DOHH2 (cell line): ENCODE data around the gene SEPHS2.

Source experiments
- H3F3A ChIP-seq: fragments of 200-600 bp; sonication (generic), shearing (Covaris generic); 2 replicates; pipeline ENCODE4 v1.6.0; 2016; ENCODE audit warnings: antibody characterized with exemption, mild to moderate bottlenecking; ENCODE audit not compliant: control insufficient read depth, insufficient read depth
- H3K27ac ChIP-seq: fragments of 200-600 bp; sonication (generic); 2 replicates; pipeline ENCODE4 v1.5.1; 2014; ENCODE audit warnings: low read depth, mild to moderate bottlenecking, low read length, moderate library complexity
- H3K27me3 ChIP-seq: fragments of 200-600 bp; sonication (generic); 2 replicates; pipeline ENCODE4 v1.6.1; 2014; ENCODE audit warnings: mild to moderate bottlenecking, low read length, mixed read lengths; ENCODE audit not compliant: control insufficient read depth
- H3K36me3 ChIP-seq: fragments of 200-600 bp; sonication (generic); 2 replicates; pipeline ENCODE4 v1.6.1; 2014; ENCODE audit warnings: mild to moderate bottlenecking, low read length, moderate library complexity, mixed read lengths; ENCODE audit not compliant: control insufficient read depth
- H3K4me1 ChIP-seq: fragments of 200-600 bp; sonication (generic); 2 replicates; pipeline ENCODE4 v1.6.1; 2014; ENCODE audit warnings: mild to moderate bottlenecking, low read length, mixed read lengths; ENCODE audit not compliant: control insufficient read depth
- H3K4me2 ChIP-seq: fragments of 200-600 bp; sonication (generic); 2 replicates; pipeline ENCODE4 v1.6.0; 2014; ENCODE audit warnings: mild to moderate bottlenecking, low read length, moderate library complexity
- H3K4me3 ChIP-seq: fragments of 200-600 bp; sonication (generic); 2 replicates; pipeline ENCODE4 v1.5.1; 2014; ENCODE audit warnings: mild to moderate bottlenecking, low read length, mixed read lengths
- H3K79me2 ChIP-seq: fragments of 200-600 bp; sonication (generic); 2 replicates; pipeline ENCODE4 v1.6.1; 2014; ENCODE audit warnings: mild to moderate bottlenecking, low read length, mixed read lengths; ENCODE audit not compliant: control insufficient read depth
- H3K9me2 ChIP-seq: fragments of 200-600 bp; sonication (generic); replicated peaks from 2 replicates; pipeline ENCODE4 v1.6.1; 2014; ENCODE audit warnings: mild to moderate bottlenecking, low read length, mixed read lengths; ENCODE audit not compliant: control insufficient read depth
- H3K9me3 ChIP-seq: fragments of 200-600 bp; sonication (generic); 2 replicates; pipeline ENCODE4 v1.6.1; 2014; ENCODE audit warnings: antibody characterized with exemption, low read length, mixed read lengths; ENCODE audit not compliant: control insufficient read depth, insufficient read depth
- H4K20me1 ChIP-seq: fragments of 200-600 bp; sonication (generic); 2 replicates; pipeline ENCODE4 v1.6.0; 2014; ENCODE audit warnings: low read depth, mild to moderate bottlenecking, antibody characterized with exemption, low read length, moderate library complexity; ENCODE audit not compliant: control insufficient read depth, insufficient read depth
- EZH2phosphoT487 ChIP-seq: fragments of 200-600 bp; sonication (generic); IDR thresholded peaks from 2 replicates; pipeline ENCODE4 v1.6.1; 2017; ENCODE audit warnings: borderline replicate concordance, mild to moderate bottlenecking, antibody characterized with exemption, low read length, moderate library complexity, mixed read lengths
- TF ChIP-seq, protein P1 (sequence below): fragments of 200-600 bp; sonication (generic); IDR thresholded peaks from one replicate; pipeline ENCODE4 v1.5.1; 2014; ENCODE audit warnings: antibody characterized with exemption, mild to moderate bottlenecking, low read depth, low read length; ENCODE audit not compliant: poor library complexity, severe bottlenecking

SEPHS2 gene

DNA sequence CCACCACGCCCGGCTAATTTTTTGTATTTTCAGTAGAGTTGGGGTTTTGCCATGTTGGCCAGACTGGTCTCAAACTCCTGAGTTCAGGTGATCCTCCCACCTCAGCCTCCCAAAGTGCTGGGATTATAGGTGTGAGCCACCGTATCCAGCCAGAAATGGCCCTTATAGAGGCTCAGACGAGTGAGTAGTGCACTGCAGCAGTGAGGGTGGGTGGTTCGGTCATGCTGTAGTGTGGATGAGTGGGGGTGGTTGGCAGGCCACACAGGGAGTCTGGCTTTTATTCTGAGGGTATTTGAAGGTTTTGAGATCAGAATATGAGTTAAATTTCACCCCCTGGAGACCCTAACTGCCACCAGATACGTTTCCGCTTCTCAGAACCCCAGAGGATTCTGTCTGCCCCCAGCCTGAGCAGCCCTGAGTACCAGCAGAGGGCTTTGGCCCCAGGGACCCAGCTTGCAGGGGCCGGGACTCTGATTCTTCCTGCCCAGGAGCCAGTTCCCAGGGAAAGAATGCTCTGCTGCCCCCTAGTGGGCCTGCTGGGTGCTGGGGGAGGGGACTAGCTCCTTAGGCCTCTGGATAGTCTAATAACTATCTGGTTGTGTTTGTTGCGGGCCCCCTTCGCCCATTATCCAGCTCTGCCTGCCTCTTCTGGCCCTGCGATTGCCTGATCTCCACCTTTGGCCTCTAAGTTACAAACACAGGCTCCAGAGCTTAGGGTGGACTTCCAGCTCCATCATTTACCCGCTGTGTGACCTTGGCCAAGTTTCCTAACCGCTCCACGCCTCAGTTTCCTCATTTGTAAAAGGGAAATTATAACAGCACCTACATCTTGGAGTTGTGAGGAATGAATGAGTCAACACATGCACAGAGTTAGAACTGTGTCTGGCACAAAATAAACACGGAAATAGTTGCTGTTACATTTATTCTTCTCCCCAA, 36.3 kb downstream of the SEPHS2 start:
- Histone ChIP-seq H3F3A (peaks cover 12% of the 10 kb centered on the region), H3K36me3 (peaks cover 37% of the 10 kb centered on the region), H4K20me1 (no peaks in the 10 kb centered on the region), H3K27ac (peak overlapping the region; percentile 72), H3K4me2 (peak overlapping the region; percentile 87), H3K9me2 (no peaks in the 10 kb centered on the region), H3K4me1 (peaks cover 27% of the 10 kb centered on the region), H3K79me2 (peaks cover 27% of the 10 kb centered on the region), H3K27me3 (no peaks in the 10 kb centered on the region), H3K9me3 (no peaks in the 10 kb centered on the region), H3K4me3 (peak overlapping the region; percentile 92)
- TF ChIP-seq EZH2phosphoT487 = no peak
- TF ChIP-seq, protein P1, sequence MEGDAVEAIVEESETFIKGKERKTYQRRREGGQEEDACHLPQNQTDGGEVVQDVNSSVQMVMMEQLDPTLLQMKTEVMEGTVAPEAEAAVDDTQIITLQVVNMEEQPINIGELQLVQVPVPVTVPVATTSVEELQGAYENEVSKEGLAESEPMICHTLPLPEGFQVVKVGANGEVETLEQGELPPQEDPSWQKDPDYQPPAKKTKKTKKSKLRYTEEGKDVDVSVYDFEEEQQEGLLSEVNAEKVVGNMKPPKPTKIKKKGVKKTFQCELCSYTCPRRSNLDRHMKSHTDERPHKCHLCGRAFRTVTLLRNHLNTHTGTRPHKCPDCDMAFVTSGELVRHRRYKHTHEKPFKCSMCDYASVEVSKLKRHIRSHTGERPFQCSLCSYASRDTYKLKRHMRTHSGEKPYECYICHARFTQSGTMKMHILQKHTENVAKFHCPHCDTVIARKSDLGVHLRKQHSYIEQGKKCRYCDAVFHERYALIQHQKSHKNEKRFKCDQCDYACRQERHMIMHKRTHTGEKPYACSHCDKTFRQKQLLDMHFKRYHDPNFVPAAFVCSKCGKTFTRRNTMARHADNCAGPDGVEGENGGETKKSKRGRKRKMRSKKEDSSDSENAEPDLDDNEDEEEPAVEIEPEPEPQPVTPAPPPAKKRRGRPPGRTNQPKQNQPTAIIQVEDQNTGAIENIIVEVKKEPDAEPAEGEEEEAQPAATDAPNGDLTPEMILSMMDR = peak; percentile 94

DNA sequence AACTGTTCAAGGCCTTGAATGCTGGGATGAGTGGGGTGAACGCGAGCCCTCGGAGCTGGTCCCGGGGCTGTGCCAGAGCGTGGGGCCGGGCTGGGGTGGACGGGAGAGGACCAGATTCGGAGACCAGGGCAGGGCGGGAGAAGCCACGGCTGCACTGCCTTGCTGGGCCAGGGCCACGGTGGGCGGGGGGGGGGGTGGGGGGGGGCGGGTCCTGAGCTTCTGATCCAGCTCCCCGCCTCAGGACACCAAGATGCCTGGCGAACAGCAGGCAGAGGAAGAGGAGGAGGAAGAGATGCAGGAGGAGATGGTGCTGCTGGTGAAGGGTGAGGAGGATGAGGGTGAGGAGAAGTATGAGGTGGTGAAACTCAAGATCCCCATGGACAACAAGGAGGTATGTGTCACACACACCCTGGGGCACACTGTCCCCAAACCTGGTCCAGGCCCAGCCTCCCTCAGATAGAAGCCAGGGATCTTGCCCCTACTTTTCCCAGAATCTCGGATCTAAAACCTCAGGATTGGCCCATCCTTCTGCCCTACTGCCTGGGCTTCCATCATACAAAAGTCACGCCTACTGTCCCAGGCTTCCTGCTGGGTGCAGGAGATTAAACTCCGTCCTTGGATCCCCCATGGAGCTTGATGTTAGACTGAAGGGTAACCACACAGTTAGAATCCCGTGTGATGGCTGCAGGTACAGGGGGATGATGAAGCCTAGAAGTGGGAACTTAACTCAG, 37.7 kb downstream of the SEPHS2 start:
- no peaks in the 10 kb centered on the region for H4K20me1 ChIP-seq
- peaks cover 27% of the 10 kb centered on the region for H3K79me2 ChIP-seq
- peak overlapping the region; percentile 72 for H3K27ac ChIP-seq
- H3K9me3 ChIP-seq = no peaks in the 10 kb centered on the region
- peaks cover 10% of the 10 kb centered on the region for H3F3A ChIP-seq
- H3K4me3 ChIP-seq = peak overlapping the region; percentile 92
- H3K4me2 ChIP-seq = peak overlapping the region; percentile 87
- H3K27me3 ChIP-seq = no peaks in the 10 kb centered on the region
- no peaks in the 10 kb centered on the region for H3K9me2 ChIP-seq
- H3K36me3 ChIP-seq = peaks cover 25% of the 10 kb centered on the region
- H3K4me1 ChIP-seq = peaks cover 27% of the 10 kb centered on the region
- TF ChIP-seq EZH2phosphoT487 = no peak
- TF ChIP-seq, protein P1 = no peak

DNA sequence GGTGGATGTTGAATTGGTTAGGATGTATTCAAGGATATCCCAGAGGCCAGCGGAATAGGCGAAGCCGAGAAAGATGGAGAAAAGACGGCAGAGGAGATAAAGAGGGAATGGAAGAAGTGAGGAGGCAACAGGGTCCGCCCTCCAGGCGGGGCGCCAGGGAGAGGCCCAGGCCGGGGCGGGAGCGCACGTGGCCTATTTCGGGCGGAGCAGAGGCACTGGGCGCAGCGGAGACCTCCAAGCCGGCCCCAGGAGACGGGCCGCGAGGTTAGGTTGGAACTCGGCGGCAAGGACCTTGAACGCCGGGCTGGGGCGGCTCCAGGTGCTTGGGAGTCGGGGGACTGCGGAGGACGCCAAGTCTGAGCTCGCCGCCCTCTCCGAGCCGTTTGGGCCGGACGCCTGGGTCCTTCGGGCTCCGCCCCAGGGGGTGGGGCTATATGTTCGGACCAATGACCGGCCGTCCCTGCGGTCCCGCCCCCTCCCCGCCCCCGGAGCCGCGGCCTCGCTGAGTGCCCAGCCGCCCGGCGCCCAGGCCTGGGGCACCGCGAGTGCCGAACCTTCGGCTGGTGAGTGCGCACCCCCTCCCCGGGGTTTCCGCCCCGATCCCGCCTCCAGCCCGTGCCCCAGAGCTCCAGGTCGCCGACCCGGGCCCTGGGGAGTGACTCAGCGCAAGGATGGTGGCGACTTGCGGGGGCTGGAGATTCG, 38.4 kb downstream of the SEPHS2 start, which contains the start of gene ZNF771:
TSS of gene ZNF771 (plus strand) at position 505 of the 702 bp plus-strand sequence. CDS start 448 bp downstream, outside the sequence.
- TF ChIP-seq EZH2phosphoT487 = no peak
- TF ChIP-seq, protein P1 = peak; percentile 26
- peak within 1 kb of the TSS; percentile 87 for H3K4me2 ChIP-seq
- peak within 1 kb of the TSS; percentile 92 for H3K4me3 ChIP-seq
- H3K9me2 ChIP-seq = no peaks in the 10 kb centered on the region
- no peaks in the 10 kb centered on the region for H3K27me3 ChIP-seq
- H3K79me2 ChIP-seq = peaks cover 26% of the 10 kb centered on the region
- H3K36me3 ChIP-seq = peaks cover 18% of the 10 kb centered on the region
- H3K4me1 ChIP-seq = peaks cover 27% of the 10 kb centered on the region
- peak within 1 kb of the TSS; percentile 72 for H3K27ac ChIP-seq
- H3F3A ChIP-seq = peaks cover 6% of the 10 kb centered on the region; the same call in 1 of the 2 replicates
- H4K20me1 ChIP-seq = no peaks in the 10 kb centered on the region
- no peaks in the 10 kb centered on the region for H3K9me3 ChIP-seq
